Measurements from ENCODE around the gene VIPR1.

Gene VIPR1

DNA sequence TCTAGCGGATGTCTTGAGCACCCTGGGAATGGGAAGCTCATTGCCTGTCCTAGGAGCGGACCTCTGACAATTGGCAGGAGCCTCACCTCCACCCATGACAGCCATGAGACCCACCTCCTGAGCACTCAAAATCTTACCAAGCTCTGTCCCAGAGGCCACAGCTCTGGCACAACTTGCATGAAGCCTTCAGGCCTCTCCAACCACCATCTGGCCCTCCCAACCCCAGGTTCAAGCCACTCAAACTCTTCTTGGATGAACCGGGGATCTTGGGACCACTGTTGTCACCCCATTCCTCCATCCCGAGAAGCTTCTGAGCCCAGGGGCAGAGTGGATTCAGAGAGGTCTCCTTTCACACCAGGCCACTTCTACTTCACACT lies 1.5 kb downstream of the VIPR1 start:
- H4K20me1 ChIP-seq (ENCODE audit: insufficient read depth, low read length), result no peaks in the 10 kb centered on the region
- H3K9me3 ChIP-seq (ENCODE audit: low read length), result no peaks in the 10 kb centered on the region
- no peaks in the 10 kb centered on the region for H3F3A ChIP-seq (ENCODE audit: insufficient read depth, low read length)
- no peak for TF ChIP-seq EZH2 (IDR thresholded peaks at IDR 0.05; ENCODE audit: borderline replicate concordance, low read length)
- TF ChIP-seq, protein P1, sequence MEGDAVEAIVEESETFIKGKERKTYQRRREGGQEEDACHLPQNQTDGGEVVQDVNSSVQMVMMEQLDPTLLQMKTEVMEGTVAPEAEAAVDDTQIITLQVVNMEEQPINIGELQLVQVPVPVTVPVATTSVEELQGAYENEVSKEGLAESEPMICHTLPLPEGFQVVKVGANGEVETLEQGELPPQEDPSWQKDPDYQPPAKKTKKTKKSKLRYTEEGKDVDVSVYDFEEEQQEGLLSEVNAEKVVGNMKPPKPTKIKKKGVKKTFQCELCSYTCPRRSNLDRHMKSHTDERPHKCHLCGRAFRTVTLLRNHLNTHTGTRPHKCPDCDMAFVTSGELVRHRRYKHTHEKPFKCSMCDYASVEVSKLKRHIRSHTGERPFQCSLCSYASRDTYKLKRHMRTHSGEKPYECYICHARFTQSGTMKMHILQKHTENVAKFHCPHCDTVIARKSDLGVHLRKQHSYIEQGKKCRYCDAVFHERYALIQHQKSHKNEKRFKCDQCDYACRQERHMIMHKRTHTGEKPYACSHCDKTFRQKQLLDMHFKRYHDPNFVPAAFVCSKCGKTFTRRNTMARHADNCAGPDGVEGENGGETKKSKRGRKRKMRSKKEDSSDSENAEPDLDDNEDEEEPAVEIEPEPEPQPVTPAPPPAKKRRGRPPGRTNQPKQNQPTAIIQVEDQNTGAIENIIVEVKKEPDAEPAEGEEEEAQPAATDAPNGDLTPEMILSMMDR (IDR thresholded peaks at IDR 0.05; ENCODE audit: low read length), result no peak
- no peak overlapping the region for H3K4me3 ChIP-seq (ENCODE audit: low read depth, low read length, poor library complexity, severe bottlenecking)
- H3K36me3 ChIP-seq (ENCODE audit: insufficient read depth, low read length), result no peaks in the 10 kb centered on the region
- H3K9ac ChIP-seq (ENCODE audit: low read length), result no peak overlapping the region
- H3K79me2 ChIP-seq (ENCODE audit: insufficient read depth, low read length), result no peaks in the 10 kb centered on the region
- no peak overlapping the region for H3K27ac ChIP-seq (ENCODE audit: low read depth, low read length, poor library complexity, severe bottlenecking)
- peaks cover 10% of the 10 kb centered on the region for H3K4me1 ChIP-seq (ENCODE audit: insufficient read depth, low read length, severe bottlenecking)
- no peak overlapping the region for H2AFZ ChIP-seq (ENCODE audit: low read length)
- no peak overlapping the region for H3K4me2 ChIP-seq (ENCODE audit: low read length)
- no peaks in the 10 kb centered on the region for H3K9me2 ChIP-seq (ENCODE audit: low read depth, low read length)
- 0 out of 2 replicates have a peak, but pooled peaks cover 3% of the 10 kb centered on the region for H3K27me3 ChIP-seq (ENCODE audit: insufficient read depth, low read length)

DNA sequence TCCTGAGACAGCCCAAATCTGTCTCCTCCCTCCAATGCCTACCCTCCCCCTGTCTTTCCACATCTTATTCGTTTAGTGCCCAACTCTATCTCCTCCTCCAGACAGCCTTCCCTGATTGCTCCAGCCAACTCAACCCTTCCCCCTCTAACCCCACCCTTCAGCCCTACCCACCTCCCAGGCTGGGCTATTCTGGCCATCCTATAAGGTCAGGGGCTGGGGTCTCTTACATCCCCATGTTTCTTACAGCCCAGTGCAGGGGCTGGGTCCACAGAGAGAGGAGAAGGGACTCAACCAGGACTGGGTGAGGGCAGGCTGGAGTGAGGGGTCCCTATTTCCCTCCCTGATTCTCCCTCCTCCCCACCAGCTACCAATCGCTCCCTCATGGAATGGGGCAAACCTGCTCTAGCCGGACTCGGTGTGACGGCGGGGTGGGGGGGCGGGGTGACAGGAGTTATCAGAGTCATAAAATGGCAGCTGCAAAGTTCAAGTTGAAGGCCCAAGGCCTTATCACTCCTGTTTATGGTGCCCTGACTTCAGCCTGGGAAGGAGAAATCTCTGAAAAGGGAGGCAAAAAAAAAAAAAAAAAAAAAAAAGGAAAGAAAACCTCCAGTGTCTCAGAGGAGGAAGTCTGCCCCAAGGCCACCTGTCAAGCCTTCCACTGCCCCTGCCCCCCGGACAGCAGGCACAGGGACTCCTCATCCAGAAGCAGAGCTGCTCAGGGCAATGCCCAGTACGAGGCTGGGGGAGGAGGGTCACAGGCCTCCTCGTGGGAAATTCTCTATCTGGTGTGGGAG lies 2.1 kb downstream of the VIPR1 start:
- Histone ChIP-seq H4K20me1 (ENCODE audit: insufficient read depth, low read length) (no peaks in the 10 kb centered on the region), H3K79me2 (ENCODE audit: insufficient read depth, low read length) (no peaks in the 10 kb centered on the region), H3K4me2 (ENCODE audit: low read length) (no peak overlapping the region), H3K9me2 (ENCODE audit: low read depth, low read length) (no peaks in the 10 kb centered on the region), H3K9me3 (ENCODE audit: low read length) (no peaks in the 10 kb centered on the region), H3K36me3 (ENCODE audit: insufficient read depth, low read length) (no peaks in the 10 kb centered on the region), H3F3A (ENCODE audit: insufficient read depth, low read length) (no peaks in the 10 kb centered on the region), H3K27me3 (ENCODE audit: insufficient read depth, low read length) (0 out of 2 replicates have a peak, but pooled peaks cover under 1% of the 10 kb centered on the region), H2AFZ (ENCODE audit: low read length) (no peak overlapping the region), H3K4me3 (ENCODE audit: low read depth, low read length, poor library complexity, severe bottlenecking) (no peak overlapping the region), H3K9ac (ENCODE audit: low read length) (no peak overlapping the region), H3K4me1 (ENCODE audit: insufficient read depth, low read length, severe bottlenecking) (peaks cover 10% of the 10 kb centered on the region), H3K27ac (ENCODE audit: low read depth, low read length, poor library complexity, severe bottlenecking) (no peak overlapping the region)
- TF ChIP-seq, protein P1 (IDR thresholded peaks at IDR 0.05; ENCODE audit: low read length), result no peak
- TF ChIP-seq EZH2 (IDR thresholded peaks at IDR 0.05; ENCODE audit: borderline replicate concordance, low read length), result no peak

DNA sequence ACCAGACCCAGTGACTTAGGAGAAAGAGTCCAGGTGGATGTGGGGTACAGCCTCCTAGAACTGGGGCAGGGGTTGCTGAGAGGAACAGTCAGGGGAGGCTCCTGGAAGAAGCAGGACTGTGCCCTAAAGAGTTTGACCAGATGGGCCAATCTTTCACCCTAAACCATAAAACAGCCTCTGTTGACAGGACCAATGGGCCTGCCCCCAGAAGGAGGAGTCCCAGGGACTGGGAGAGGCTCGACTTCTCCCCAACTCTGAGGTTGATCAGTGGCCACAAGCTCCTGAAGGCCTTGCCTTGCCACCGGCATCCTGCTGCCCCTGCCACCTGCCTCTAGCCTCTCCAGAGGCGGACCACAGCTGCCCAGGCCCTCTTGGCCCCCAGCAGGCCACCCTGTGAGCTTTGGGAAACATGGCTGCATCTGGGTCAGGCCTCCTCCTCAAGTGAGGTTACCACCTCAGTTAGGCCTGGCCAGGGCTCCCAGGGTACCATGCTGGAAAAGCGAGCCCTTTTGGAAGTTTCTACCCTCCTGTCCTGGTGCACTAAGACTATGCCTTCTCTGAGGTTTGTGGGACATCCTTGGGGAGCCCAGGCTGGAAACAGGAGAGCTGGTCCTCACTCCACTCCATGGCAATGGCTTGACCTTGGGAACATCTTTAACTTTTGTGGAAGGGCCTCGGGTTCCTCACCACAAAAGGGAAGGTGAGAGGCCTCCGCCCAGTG lies 2.8 kb downstream of the VIPR1 start:
- Histone ChIP-seq H3K36me3 (ENCODE audit: insufficient read depth, low read length) (no peaks in the 10 kb centered on the region), H3F3A (ENCODE audit: insufficient read depth, low read length) (no peaks in the 10 kb centered on the region), H2AFZ (ENCODE audit: low read length) (no peak overlapping the region), H3K4me2 (ENCODE audit: low read length) (no peak overlapping the region), H3K4me1 (ENCODE audit: insufficient read depth, low read length, severe bottlenecking) (peaks cover 10% of the 10 kb centered on the region), H4K20me1 (ENCODE audit: insufficient read depth, low read length) (no peaks in the 10 kb centered on the region), H3K9ac (ENCODE audit: low read length) (no peak overlapping the region), H3K4me3 (ENCODE audit: low read depth, low read length, poor library complexity, severe bottlenecking) (no peak overlapping the region), H3K27me3 (ENCODE audit: insufficient read depth, low read length) (no peaks in the 10 kb centered on the region; the same call in 1 of the 2 replicates), H3K9me2 (ENCODE audit: low read depth, low read length) (no peaks in the 10 kb centered on the region), H3K9me3 (ENCODE audit: low read length) (no peaks in the 10 kb centered on the region), H3K79me2 (ENCODE audit: insufficient read depth, low read length) (no peaks in the 10 kb centered on the region), H3K27ac (ENCODE audit: low read depth, low read length, poor library complexity, severe bottlenecking) (no peak overlapping the region)
- TF ChIP-seq, protein P1 (IDR thresholded peaks at IDR 0.05; ENCODE audit: low read length), result no peak
- TF ChIP-seq EZH2 (IDR thresholded peaks at IDR 0.05; ENCODE audit: borderline replicate concordance, low read length), result no peak
